Measurements from ENCODE around the gene HPN. TPM values are rescaled to one million over a fixed set of nuclear protein-coding genes. Genes with fewer than 3 reads are reported as not detected.

HPN gene
- total RNA-seq, 3 donors from 2014 or later (not counting 1 experiment from before 2014, with no cell fraction given), result not detected

DNA sequence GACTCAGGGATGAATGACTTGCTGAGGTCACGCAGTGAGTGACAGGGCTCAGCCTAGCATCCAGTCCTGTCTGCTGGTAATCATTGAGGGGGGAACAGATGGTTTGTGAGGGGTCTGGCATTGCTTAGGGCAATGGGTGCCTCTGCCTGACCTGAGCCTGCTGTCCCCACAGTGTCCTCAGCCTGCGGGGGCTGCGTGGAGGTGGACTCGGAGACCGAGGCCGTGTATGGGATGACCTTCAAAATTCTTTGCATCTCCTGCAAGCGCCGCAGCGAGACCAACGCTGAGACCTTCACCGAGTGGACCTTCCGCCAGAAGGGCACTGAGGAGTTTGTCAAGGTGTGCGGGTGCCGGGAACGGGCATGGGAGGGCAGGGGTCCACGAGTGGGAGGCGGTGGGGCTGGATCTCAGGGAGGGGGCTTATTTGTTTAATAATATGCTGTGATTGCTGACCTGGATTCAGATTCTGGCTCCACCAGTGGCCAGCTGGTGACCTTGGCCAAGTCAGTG is 9.1 kb upstream of the HPN start:
- H3K27me3 ChIP-seq (ENCODE audit: control insufficient read depth, insufficient read depth, low read length), result peaks cover 16% of the 10 kb centered on the region
- Mint-ChIP-seq H3K4me1 (peaks cover 11 to 19% of the 10 kb centered on the region in 2 donors), H3K9me3 (no peaks in the 10 kb centered on the region), H3K4me3 (peak overlapping the region; percentile 4), H3K36me3 (no peaks in the 10 kb centered on the region), H3K27ac (no peak overlapping the region), H3K27me3 (ENCODE audit: low read depth in 2 of 2) (peaks cover 15 to 16% of the 10 kb centered on the region in 2 donors)
- ATAC-seq (no peak), DNase-seq (no peak)
- H3K4me3 ChIP-seq (ENCODE audit: low read length), result no peak overlapping the region
- H3K27ac ChIP-seq (ENCODE audit: low read length), result no peak overlapping the region
- H3K36me3 ChIP-seq (ENCODE audit: control insufficient read depth, insufficient read depth, low read length), result no peaks in the 10 kb centered on the region
- peaks cover 14% of the 10 kb centered on the region for H3K4me1 ChIP-seq (ENCODE audit: control insufficient read depth, insufficient read depth, low read length)
- intact Hi-C loops (cut with micrococcal nuclease), result no loop called here
- H3K9me3 ChIP-seq (ENCODE audit: control insufficient read depth, insufficient read depth, low read length), result no peaks in the 10 kb centered on the region
- TF ChIP-seq, protein P1, sequence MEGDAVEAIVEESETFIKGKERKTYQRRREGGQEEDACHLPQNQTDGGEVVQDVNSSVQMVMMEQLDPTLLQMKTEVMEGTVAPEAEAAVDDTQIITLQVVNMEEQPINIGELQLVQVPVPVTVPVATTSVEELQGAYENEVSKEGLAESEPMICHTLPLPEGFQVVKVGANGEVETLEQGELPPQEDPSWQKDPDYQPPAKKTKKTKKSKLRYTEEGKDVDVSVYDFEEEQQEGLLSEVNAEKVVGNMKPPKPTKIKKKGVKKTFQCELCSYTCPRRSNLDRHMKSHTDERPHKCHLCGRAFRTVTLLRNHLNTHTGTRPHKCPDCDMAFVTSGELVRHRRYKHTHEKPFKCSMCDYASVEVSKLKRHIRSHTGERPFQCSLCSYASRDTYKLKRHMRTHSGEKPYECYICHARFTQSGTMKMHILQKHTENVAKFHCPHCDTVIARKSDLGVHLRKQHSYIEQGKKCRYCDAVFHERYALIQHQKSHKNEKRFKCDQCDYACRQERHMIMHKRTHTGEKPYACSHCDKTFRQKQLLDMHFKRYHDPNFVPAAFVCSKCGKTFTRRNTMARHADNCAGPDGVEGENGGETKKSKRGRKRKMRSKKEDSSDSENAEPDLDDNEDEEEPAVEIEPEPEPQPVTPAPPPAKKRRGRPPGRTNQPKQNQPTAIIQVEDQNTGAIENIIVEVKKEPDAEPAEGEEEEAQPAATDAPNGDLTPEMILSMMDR (IDR thresholded peaks at IDR 0.05), result no peak
- 94% methylated on average over 17 of the region's 17 CpGs for WGBS (ENCODE audit: insufficient coverage)

DNA sequence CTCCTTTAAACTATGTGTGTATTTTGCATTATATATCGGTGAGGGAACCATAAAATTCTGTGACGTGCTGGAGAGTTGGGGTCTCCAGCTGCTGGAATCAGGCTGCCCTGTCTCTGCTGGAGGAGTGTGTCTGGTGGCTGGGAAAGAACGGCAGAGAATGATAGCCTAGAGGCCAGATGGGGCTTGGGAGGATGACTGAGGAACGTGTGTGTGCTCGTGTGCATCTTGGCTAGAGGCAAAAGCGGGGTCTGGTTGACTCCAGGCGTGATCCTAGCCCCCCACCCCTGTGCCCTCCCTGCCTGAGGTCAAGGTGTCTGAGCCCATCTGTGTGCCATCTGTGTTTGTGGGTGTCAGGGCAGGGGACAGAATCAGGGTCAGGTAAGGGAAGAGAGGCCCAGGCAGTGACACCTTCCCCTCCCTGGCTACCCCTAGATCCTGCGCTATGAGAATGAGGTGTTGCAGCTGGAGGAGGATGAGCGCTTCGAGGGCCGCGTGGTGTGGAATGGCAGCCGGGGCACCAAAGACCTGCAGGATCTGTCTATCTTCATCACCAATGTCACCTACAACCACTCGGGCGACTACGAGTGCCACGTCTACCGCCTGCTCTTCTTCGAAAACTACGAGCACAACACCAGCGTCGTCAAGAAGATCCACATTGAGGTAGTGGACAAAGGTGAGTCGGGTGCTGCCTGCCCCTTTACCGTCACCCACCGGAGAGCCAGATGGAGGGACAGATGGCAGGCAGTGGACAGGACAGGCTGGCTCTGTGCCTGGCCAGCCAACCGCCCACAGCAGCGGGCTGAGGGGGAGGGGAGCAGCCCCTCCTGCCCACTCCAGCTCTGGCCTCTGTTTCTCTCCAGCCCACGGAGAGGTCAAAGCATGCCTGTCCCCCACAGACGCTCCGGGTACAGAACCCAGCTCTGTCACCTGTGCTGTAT is 8.2 kb upstream of the HPN start:
- Mint-ChIP-seq H3K9me3 (no peaks in the 10 kb centered on the region), H3K27ac (no peak overlapping the region), H3K36me3 (no peaks in the 10 kb centered on the region), H3K27me3 (ENCODE audit: low read depth in 2 of 2) (peaks cover 15 to 16% of the 10 kb centered on the region in 2 donors), H3K4me1 (peaks cover 8 to 14% of the 10 kb centered on the region in 2 donors), H3K4me3 (no peak overlapping the region)
- Histone ChIP-seq H3K27me3 (ENCODE audit: control insufficient read depth, insufficient read depth, low read length) (peaks cover 16% of the 10 kb centered on the region), H3K27ac (ENCODE audit: low read length) (no peak overlapping the region), H3K4me3 (ENCODE audit: low read length) (no peak overlapping the region), H3K36me3 (ENCODE audit: control insufficient read depth, insufficient read depth, low read length) (no peaks in the 10 kb centered on the region), H3K9me3 (ENCODE audit: control insufficient read depth, insufficient read depth, low read length) (no peaks in the 10 kb centered on the region), H3K4me1 (ENCODE audit: control insufficient read depth, insufficient read depth, low read length) (peaks cover 21% of the 10 kb centered on the region)
- ATAC-seq (no peak), DNase-seq (no peak)
- WGBS (ENCODE audit: insufficient coverage), result 91% methylated on average over 30 of the region's 30 CpGs
- TF ChIP-seq, protein P1 (IDR thresholded peaks at IDR 0.05), result no peak
- intact Hi-C loops (cut with micrococcal nuclease), result no loop called here

DNA sequence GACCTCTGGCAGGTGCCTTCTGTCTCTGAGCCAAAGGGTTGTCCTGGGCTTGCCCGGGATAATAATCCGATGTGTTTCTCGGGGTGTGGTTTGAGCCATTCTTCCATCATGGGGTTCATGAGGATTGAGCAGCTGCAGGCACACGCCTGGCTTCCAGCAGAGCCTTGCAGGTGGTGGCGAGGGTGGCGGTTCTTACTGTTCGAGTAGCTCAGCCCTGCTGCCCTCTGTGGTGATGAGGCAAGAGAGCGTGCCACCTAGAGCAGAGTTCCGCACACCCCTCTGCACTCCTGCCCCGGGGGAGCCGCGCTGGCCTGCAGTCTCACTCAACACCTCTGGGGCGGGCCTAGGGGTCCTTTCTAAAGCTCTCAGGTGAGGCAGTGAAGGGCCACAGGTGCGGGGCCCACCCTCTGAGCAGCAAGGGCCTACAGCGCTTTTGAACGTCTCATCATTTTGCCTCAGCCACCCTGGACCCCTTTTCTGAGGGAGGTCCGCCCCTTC is 7.5 kb upstream of the HPN start:
- intact Hi-C loops (cut with micrococcal nuclease), result no loop called here
- Histone ChIP-seq H3K4me3 (ENCODE audit: low read length) (no peak overlapping the region), H3K4me1 (ENCODE audit: control insufficient read depth, insufficient read depth, low read length) (peaks cover 28% of the 10 kb centered on the region), H3K36me3 (ENCODE audit: control insufficient read depth, insufficient read depth, low read length) (no peaks in the 10 kb centered on the region), H3K27me3 (ENCODE audit: control insufficient read depth, insufficient read depth, low read length) (peaks cover 16% of the 10 kb centered on the region), H3K9me3 (ENCODE audit: control insufficient read depth, insufficient read depth, low read length) (no peaks in the 10 kb centered on the region), H3K27ac (ENCODE audit: low read length) (no peak overlapping the region)
- TF ChIP-seq, protein P1 (IDR thresholded peaks at IDR 0.05), result no peak
- ATAC-seq (no peak), DNase-seq (no peak)
- Mint-ChIP-seq H3K4me1 (peaks cover 6 to 19% of the 10 kb centered on the region in 2 donors), H3K27ac (no peak overlapping the region), H3K4me3 (no peak overlapping the region), H3K27me3 (ENCODE audit: low read depth in 2 of 2) (peaks cover 15 to 16% of the 10 kb centered on the region in 2 donors), H3K9me3 (no peaks in the 10 kb centered on the region), H3K36me3 (no peaks in the 10 kb centered on the region)
- WGBS (ENCODE audit: insufficient coverage), result 87% methylated on average over 17 of the region's 17 CpGs
